Common myeloid progenitor, CD34-positive (primary cell): ENCODE measurements around the gene ZKSCAN8.

ENCODE experiments used
- CTCF ChIA-PET: fragments of 350-600 bp; sonication (Branson Sonifier 250); formaldehyde crosslinking; loops from one replicate; lab custom pipeline; 2021; ENCODE audit warnings: antibody characterized with exemption; lab: Charles Lee
- POLR2A ChIA-PET: fragments of 350-600 bp; sonication (Branson Sonifier 250); formaldehyde crosslinking; loops from one replicate; lab custom pipeline; 2021; ENCODE audit warnings: antibody characterized with exemption; lab: Charles Lee
- DNase-seq, 3 donors: peaks; one replicate each; pipeline versions ENCODE4 v3.0.0 to v3.0.0-alpha.2; 2013
- H3K27ac ChIP-seq, 2 experiments: 1 replicate in 1 of 2; 2 replicates in 1 of 2; pipeline ENCODE4 v1.7.0; 2013; ENCODE audit warnings: inconsistent platforms in 2 of 2, low read length in 2 of 2, mild to moderate bottlenecking in 2 of 2, low read depth in 1 of 2, moderate library complexity in 1 of 2; ENCODE audit not compliant: severe bottlenecking in 2 of 2, insufficient read depth in 1 of 2, poor library complexity in 1 of 2
- H3K27me3 ChIP-seq, 5 experiments: replicated peaks in 2 of 5; 1 replicate in 3 of 5; 2 replicates in 2 of 5; pipeline versions ENCODE4 v1.6.1 to v1.7.0; 2013; ENCODE audit warnings: low read length in 4 of 5, mild to moderate bottlenecking in 2 of 5, moderate library complexity in 2 of 5, inconsistent platforms in 1 of 5; ENCODE audit not compliant: insufficient read depth in 5 of 5, control insufficient read depth in 4 of 5
- H3K36me3 ChIP-seq, 4 experiments: 1 replicate in 2 of 4; 2 replicates in 2 of 4; pipeline versions ENCODE4 v1.6.1 to v1.7.0; 2013; ENCODE audit warnings: low read length in 3 of 4, control low read depth in 1 of 4, mild to moderate bottlenecking in 1 of 4; ENCODE audit not compliant: control insufficient read depth in 4 of 4, insufficient read depth in 4 of 4
- H3K4me1 ChIP-seq, 4 experiments: 1 replicate in 3 of 4; 2 replicates in 1 of 4; pipeline versions ENCODE4 v1.6.1 to v1.7.1; 2013; ENCODE audit warnings: low read length in 3 of 4, mild to moderate bottlenecking in 3 of 4, control low read depth in 1 of 4, inconsistent platforms in 1 of 4, moderate library complexity in 1 of 4; ENCODE audit not compliant: control insufficient read depth in 4 of 4, insufficient read depth in 4 of 4; ENCODE audit errors: control extremely low read depth in 1 of 4
- H3K4me3 ChIP-seq, 7 experiments: 1 replicate in 4 of 7; 2 replicates in 3 of 7; pipeline versions ENCODE4 v1.5.1 to v1.7.0; 2013; ENCODE audit warnings: mild to moderate bottlenecking in 7 of 7, low read length in 6 of 7, moderate library complexity in 6 of 7, inconsistent platforms in 2 of 7, low read depth in 2 of 7, control low read depth in 1 of 7; ENCODE audit not compliant: insufficient read depth in 4 of 7, control insufficient read depth in 1 of 7; ENCODE audit errors: extremely low read depth in 1 of 7
- H3K9me3 ChIP-seq, 5 experiments: 1 replicate in 4 of 5; 2 replicates in 1 of 5; pipeline versions ENCODE4 v1.6.1 to v1.7.1; 2013; ENCODE audit warnings: low read length in 4 of 5, mild to moderate bottlenecking in 2 of 5, inconsistent platforms in 1 of 5, low read depth in 1 of 5, moderate library complexity in 1 of 5; ENCODE audit not compliant: control insufficient read depth in 4 of 5, insufficient read depth in 2 of 5; ENCODE audit errors: control extremely low read depth in 1 of 5
- WGBS: methylation state at CpG from one replicate; pipeline ENCODE4 v1.1.5; 2013; ENCODE audit not compliant: insufficient coverage; 5-methylcytosine and 5-hydroxymethylcytosine counted together

ZKSCAN8 gene

DNA sequence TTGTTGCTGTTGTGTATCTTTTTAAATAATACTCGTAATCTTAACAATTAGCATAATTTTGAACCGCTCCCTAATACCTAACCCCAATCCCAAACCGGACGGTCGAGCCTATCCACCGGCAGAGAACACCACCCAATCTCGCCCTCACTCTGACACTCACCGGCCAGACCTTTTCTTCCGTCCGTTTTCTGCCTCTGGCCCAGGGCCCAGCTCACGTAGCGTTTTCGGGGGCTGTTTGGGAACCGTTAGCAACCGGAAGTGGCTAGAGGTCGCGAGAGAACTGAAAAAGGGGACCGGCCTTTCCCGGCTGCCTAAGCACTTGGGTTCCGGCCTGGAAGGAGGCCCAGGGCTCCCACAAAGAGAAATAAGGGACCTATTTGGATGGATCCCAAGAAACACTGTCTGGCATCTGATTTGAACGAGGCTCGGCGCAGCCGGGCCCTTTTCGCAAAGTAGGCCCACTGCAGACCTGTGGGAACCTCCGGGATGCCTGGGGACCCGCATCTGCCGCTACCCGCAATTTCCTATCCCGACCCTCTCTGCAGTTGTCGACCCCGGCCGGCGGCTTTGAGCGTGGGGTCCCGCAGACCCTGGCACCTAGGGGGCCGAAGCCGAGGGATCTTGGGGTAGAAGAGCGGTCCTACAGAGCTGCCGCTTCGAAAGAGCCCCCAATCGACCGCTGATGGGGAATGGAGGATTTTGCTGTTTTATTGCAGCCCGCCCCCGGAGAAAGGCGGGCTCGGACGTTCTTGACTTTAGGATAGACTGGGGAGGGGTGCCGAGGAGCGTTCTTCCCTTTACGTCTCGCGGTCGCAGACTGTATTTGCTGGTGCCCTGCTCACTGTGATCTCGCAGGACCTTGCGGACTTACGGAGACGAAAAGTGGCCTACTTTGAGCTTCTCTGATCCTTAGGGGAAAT is 4.8 kb upstream of the ZKSCAN8 start:
- no peaks in the 10 kb centered on the region for H3K9me3 ChIP-seq
- H3K4me3 ChIP-seq: peak overlapping the region; percentile 67 to 94 (median 82)
- peak overlapping the region; percentile 95 to 97 for H3K27ac ChIP-seq
- H3K4me1 ChIP-seq: peaks cover 10 to 48% (median 27%) of the 10 kb centered on the region in 4 experiments
- H3K36me3 ChIP-seq: peaks cover 0 to 12% (median 4%) of the 10 kb centered on the region in 4 experiments
- POLR2A ChIA-PET: interaction anchor here (0.6 to 1.1 kb wide), 4 partner anchors 32 to 1651 kb away, joined by 3 to 5 read pairs (median 3); no protein-coding TSS in a partner anchor
- DNase-seq: peak; percentile 80 to 90 (median 82)
- CTCF ChIA-PET: interaction anchor here (0.9 to 1.2 kb wide), 2 partner anchors 11 to 219 kb away, joined by 3 to 5 read pairs; no protein-coding TSS in a partner anchor
- 0% methylated on average over 49 of the region's 58 CpGs for WGBS
- no peaks in the 10 kb centered on the region for H3K27me3 ChIP-seq

DNA sequence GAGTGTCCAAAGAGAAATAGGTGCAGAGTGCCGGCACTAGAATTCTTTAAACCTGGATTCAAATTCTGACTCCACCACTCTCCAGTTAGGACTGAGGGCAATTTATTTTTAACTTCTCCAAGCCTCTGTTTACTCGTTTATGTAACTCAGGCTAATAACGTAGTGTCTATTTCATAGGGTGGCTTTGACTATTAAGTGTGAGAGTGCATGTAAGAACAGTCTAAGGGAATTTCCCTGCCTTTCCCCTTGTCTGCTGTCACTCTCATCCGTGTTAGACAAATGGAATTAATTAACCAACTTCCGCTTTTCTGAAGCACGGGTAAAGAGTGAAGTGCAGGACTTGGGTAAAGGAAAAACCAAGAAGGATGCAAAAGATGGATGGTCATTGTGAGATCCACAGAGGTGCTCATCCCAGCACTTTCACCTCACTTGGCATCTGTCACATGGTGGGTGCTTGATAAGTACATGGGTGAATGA is 4.1 kb upstream of the ZKSCAN8 start:
- Histone ChIP-seq H3K27me3 (no peaks in the 10 kb centered on the region), H3K9me3 (no peaks in the 10 kb centered on the region), H3K27ac (peak overlapping the region; percentile 95 to 97), H3K36me3 (peaks cover 0 to 12% (median 3%) of the 10 kb centered on the region in 4 experiments), H3K4me3 (peak overlapping the region; percentile 67 to 94 (median 82)), H3K4me1 (peaks cover 10 to 51% (median 29%) of the 10 kb centered on the region in 4 experiments)
- 0% methylated on average over 3 of the region's 6 CpGs for WGBS
- ChIA-PET CTCF (no interaction called here), POLR2A (interaction anchor here (1.0 to 1.1 kb wide), 2 partner anchors 33 to 77 kb away, joined by 3 read pairs; no protein-coding TSS in a partner anchor)
- peak; percentile 62 to 90 (median 89) for DNase-seq

DNA sequence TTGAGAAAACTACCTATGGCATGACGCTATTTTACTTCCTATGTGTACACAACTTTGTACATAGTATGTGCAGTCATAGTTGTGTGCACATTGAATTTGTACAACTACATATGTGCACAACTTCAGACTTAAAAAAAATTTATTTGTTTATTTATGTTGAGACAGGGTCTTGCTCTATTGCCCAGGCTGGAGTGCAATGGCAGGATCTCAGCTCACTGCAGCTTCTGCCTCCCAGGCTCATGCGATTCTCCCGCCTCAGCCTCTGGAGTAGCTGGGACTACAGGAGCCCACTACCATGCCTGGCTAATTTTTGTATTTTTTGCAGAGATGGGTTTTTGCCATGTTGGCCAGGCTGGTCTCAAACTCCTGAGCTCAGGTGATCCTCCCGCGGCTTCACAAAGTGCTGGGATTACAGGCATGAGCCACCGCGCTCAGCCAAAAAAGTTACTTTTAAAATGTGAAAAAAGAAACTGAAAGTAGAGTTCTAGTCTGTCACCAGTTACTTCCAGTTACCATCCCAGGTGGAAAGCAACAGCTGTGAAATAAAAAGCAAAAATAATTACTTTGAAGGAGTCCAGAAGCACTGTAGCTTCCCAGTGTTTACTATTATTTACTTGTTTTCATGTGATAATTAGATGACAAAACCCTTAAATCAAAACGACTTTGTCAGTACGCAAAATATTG is 1.7 kb upstream of the ZKSCAN8 start:
- Histone ChIP-seq H3K4me1 (peaks cover 13 to 54% (median 33%) of the 10 kb centered on the region in 4 experiments), H3K4me3 (peak overlapping the region in 6 of 7 experiments; percentile 10 to 98 (median 48))
- 89% methylated on average over 2 of the region's 9 CpGs for WGBS

DNA sequence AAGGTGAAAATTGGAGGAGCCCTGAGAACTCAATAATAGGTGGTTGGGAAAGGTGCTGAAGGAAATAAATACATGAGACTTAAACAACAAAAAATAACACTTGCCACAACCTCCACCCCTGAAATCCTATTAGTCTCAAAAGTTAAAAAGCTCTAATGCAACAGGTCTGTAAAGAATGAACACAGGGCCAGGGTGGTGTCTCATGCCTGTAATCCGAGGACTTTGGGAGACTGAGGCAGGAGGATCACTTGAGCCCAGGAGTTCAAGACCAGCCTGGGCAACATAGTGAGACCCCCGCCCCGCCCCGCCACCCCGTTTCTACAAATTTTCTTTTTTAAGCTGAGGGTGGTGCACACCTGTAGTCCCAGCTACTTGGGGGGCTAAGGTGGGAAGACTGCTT is 1.1 kb upstream of the ZKSCAN8 start:
- Histone ChIP-seq H3K4me1 (peaks cover 9 to 50% (median 30%) of the 10 kb centered on the region in 4 experiments), H3K27me3 (no peaks in the 10 kb centered on the region), H3K4me3 (peak overlapping the region in 4 of 7 experiments; percentile 10 to 98 (median 48)), H3K36me3 (peaks cover 2 to 14% (median 9%) of the 10 kb centered on the region in 4 experiments), H3K9me3 (no peaks in the 10 kb centered on the region), H3K27ac (peak overlapping the region in 1 of 2 experiments; percentile 43)
- CTCF ChIA-PET: interaction anchor here (0.7 to 1.5 kb wide), 2 partner anchors 16 to 269 kb away, joined by 3 to 5 read pairs; partner anchors contain the start of gene ZSCAN16
- WGBS: 86% methylated on average over 1 of the region's 5 CpGs
- no peak for DNase-seq
- POLR2A ChIA-PET: interaction anchor here (0.5 to 0.7 kb wide), 3 partner anchors 209 to 496 kb away, joined by 3 to 10 read pairs (median 5); no protein-coding TSS in a partner anchor

More for the DNA sequence above, 1.7 kb upstream of the ZKSCAN8 start:
- no peaks in the 10 kb centered on the region for H3K9me3 ChIP-seq
- H3K36me3 ChIP-seq: peaks cover 3 to 8% (median 5%) of the 10 kb centered on the region in 4 experiments
- DNase-seq: peak in 2 of 3 donors; percentile 47 to 51
- ChIA-PET CTCF (interaction anchor here (0.7 to 2.4 kb wide), 2 partner anchors 216 to 268 kb away, joined by 3 to 9 read pairs; a partner anchor contains a TSS), POLR2A (interaction anchor here (0.5 kb wide), 1 partner anchor 333 kb away, joined by 3 read pairs; no protein-coding TSS in a partner anchor)
- H3K27ac ChIP-seq: peak overlapping the region in 1 of 2 experiments; percentile 43
- H3K27me3 ChIP-seq: no peaks in the 10 kb centered on the region

DNA sequence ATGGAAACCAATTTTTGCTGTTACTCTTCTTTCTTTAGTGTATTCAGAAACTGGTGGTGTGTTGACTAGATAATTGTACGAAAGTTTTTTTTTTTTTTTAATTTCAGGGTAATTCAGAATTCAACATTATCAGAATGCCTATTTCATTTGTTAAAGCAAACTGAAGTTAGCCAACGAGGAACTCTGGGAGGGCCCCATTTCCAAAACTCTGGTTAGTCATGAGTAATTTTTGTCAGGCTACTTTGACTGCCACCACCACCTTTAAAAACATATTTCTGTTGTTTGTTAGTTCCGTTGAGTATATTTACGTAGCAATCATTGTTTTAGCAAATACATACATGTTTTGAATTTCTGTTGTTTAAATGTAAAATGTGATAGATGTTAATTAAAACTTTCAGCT is 763 bp downstream of the ZKSCAN8 start:
- CTCF ChIA-PET: interaction anchor here (0.9 to 1.8 kb wide), 2 partner anchors 125 to 214 kb away, joined by 3 to 6 read pairs; partner anchors contain the start of gene ZSCAN26
- H3K27ac ChIP-seq: peak overlapping the region; percentile 68 to 88
- no peak for DNase-seq

DNA sequence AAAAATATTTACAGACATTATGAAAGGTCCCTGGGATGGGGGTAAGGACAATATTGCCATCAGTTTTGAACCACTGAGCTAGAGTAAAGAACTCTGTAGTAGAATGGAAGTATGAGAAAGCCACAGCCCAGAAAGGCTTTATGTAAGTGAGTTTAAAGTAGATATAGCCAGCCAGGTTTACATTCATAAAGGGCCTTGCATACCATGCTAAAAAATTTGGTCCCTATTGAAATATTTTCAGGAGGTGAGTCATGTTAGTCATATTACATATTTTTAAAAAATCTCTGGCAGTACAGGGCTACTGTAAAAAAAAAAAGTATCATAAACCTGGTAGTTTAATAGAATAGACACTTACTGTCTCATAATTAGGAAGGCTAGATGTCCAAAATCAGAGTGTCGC is 3.5 kb downstream of the ZKSCAN8 start:
- no peak overlapping the region for H3K4me3 ChIP-seq
- no peaks in the 10 kb centered on the region for H3K27me3 ChIP-seq
- H3K9me3 ChIP-seq: no peaks in the 10 kb centered on the region
- ChIA-PET POLR2A (no interaction called here), CTCF (no interaction called here)
- H3K27ac ChIP-seq: no peak overlapping the region
- H3K4me1 ChIP-seq: peaks cover 3 to 20% (median 13%) of the 10 kb centered on the region in 4 experiments
- DNase-seq: no peak
- peaks cover 20 to 48% (median 35%) of the 10 kb centered on the region in 4 experiments for H3K36me3 ChIP-seq
- WGBS: 100% methylated on average over 1 of the region's 1 CpG

More for the DNA sequence above, 763 bp downstream of the ZKSCAN8 start:
- Histone ChIP-seq H3K4me1 (peaks cover 9 to 36% (median 21%) of the 10 kb centered on the region in 4 experiments), H3K36me3 (peaks cover 6 to 23% (median 14%) of the 10 kb centered on the region in 4 experiments), H3K4me3 (peak overlapping the region in 6 of 7 experiments; percentile 85 to 98 (median 92)), H3K9me3 (no peaks in the 10 kb centered on the region), H3K27me3 (no peaks in the 10 kb centered on the region)
- POLR2A ChIA-PET: interaction anchor here (1.0 kb wide), 1 partner anchor 63 kb away, joined by 3 read pairs; no protein-coding TSS in a partner anchor
- 0% methylated on average over 1 of the region's 4 CpGs for whole genome bisulfite sequencing
